HG03565 (cell line): Measurements from ENCODE around the gene SH3RF1.

Source experiments
- ATAC-seq: cut with Tn5 transposase; IDR thresholded peaks from one replicate; pipeline ENCODE4 v1.9.1; 2021; ENCODE audit warnings: mild to moderate bottlenecking, moderate library complexity; ENCODE audit not compliant: unreplicated experiment

Gene SH3RF1

DNA sequence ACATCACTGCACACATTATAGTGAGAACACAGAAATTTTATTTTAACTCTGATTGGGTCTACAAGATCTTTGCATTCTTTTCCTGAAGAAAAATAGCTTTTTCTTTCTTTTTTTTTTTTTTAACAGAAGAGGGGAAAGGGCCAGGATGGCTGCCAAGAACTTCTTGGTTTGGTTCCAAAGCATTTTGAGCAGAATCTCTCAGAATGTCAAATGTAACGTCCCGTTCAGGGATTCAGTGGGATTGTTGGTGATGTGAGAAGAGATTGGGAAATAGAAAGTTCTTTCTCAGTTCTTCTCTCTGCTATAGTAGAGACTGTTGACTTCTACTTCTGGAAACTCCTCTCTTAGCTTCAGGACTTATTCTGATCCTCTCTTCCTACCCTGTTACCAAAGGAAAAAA, 189.8 kb downstream of the SH3RF1 start:
- peak; percentile 18 for ATAC-seq

GRCh38 chr4:169079942-169080827, 190.6 kb downstream of the SH3RF1 start:
- ATAC-seq: peak; percentile 69

DNA sequence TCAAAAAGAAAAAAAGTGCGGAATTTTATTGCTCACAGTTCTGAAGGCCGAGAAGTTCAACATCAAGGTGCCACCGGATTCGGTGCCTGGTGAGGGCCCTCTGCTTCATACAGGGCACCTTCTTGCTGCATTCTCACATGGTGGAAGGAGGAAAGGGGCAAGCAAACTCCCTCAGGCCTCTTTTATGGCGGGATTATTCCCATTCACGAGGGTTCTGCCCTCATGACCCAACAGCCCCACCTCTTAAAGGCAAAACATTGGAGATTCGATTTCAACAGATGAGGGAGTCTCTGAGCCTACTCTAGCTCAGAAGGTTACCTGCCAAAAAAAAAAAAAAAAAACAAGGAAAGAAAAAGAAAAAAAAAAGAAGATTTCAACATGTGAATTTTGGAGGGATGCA, 196.6 kb downstream of the SH3RF1 start:
- ATAC-seq: no peak

DNA sequence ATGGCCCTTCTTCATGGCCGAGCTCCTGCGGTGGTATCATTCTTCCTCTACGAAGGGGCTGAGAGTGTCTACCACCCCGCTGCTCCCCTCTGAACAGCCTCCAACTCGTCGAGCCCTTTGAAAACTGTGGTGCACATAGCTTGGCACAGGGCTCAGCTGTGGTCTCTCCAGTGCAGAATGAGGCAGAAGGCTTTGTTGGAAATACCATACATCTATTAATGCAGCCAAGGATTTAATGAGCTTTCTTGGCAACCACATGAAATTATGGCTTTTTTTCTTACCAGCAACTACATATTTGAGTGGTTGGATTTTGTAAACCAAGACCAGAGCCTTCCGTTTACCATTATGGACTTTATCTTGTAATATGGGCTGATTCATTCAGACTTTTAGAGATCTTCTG, 199.0 kb downstream of the SH3RF1 start:
- no peak for ATAC-seq

DNA sequence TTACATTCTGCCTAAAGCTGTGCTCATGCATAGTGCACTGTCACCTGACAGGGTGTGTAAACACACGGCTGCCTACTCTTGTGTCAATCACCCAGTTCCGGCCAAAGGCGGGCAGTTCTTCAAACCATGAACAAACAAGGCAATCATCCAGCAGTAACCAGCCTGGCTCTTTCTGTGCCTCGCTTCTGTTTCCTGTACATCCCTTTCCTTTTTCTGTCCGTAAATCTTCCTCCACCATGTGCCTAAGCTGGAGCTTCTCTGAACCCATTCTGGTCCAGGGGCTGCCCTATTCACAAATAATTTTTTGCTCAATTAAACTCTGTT, 199.9 kb downstream of the SH3RF1 start:
- no peak for ATAC-seq

DNA sequence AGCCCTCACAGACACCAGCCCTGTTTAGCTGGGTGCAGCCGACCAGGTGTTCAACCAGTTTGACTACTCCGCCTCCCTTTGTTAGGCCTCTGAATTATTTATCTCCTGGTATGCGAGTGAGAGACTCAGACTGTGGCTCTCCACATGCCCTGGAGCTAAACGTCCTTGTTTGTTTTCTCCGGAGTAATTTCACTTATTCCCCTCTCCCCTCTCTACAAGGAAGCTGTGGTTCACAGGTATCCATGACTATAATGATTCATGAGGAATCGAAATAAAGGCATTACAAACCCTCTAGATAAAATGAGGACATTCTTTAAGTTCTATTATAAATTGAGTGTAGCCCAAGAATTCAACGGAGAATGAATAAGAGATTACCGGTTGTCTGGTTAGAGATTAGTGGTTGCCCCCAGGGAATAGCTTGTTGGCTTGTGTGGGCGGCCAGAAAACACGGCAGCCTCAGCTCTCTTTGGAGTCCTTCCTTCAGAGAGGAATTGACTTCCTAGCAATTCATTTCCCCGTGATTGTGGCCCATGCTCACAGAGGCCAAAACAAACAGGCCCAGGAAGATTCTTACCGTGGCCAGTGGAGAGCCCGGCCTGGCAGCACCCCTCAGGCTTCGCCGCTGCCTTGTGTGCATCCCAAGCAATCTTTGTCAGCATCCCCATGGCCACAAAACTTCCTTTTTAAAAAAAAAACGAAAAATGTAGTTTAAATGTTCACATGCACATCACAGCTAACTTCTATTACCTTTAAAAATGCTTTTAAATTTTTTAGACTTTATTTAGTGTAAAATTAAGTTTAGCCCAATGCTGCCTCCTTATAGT, 200.5 kb downstream of the SH3RF1 start:
- ATAC-seq: no peak

DNA sequence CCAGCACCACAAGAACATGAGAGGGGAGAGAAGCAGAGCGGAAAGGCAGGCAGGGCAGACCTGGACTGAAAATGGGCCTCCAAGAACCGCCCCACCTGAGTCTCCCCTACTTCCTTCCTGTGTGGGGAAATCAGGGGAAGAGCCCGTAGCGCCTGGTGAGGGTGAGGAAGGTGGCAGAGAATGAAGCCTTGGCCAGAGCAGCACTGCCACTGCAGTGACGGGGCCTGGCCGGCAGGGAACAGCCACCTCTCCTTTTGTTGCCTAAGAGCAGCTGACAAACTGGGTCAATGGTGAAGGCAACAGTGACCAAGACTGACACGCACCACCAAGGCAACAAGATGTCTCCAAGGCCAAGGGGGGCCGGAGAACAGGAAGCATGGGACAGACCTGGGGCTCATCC, 202.3 kb downstream of the SH3RF1 start:
- ATAC-seq: no peak

DNA sequence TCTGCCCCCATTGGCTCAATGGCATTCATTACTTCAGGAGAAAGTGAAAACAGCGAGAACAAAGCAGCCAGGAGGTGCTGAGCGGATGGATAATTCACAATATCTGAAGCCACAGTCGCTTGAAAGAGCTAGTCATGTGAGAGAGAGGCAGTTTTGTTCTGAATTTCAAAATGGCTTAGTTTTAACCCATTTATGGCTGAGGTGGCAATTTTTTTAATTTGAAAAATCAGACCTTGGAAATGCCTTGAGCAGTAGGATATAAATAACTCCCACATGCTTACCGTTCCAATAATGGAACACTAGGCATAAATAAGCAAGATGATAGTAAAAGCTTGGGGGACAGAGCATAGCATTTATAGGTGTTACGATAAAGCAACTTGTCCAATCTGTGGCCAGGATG, 203.8 kb downstream of the SH3RF1 start:
- ATAC-seq: no peak

- no peak for ATAC-seq
These were observed 206.5 kb downstream of the SH3RF1 start for GRCh38 chr4:169064296-169064695.

DNA sequence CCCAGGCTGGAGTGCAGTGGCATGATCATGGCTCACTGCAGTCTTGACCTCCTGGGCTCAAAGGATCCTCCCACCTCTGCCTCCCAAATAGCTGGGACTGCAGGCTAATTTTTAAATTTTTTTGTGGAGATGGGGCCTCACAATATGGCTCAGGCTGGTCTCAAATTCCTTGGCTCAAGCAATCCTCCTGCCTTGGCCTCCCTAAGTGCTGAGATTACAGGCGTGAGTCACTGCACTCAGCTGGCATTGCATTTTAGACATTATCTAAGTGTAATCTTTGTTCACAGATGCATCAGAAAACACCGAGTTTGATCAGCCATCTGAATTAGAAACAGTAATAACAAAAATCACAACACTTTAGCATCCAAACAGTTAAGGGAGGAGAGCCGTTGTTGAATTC, 207.3 kb downstream of the SH3RF1 start:
- ATAC-seq: no peak

- no peak for ATAC-seq
These were observed 207.9 kb downstream of the SH3RF1 start for GRCh38 chr4:169062897-169063244.

GRCh38 chr4:169061386-169061785, 209.4 kb downstream of the SH3RF1 start:
- ATAC-seq: no peak

GRCh38 chr4:169060391-169061091, 210.2 kb downstream of the SH3RF1 start:
- no peak for ATAC-seq

DNA sequence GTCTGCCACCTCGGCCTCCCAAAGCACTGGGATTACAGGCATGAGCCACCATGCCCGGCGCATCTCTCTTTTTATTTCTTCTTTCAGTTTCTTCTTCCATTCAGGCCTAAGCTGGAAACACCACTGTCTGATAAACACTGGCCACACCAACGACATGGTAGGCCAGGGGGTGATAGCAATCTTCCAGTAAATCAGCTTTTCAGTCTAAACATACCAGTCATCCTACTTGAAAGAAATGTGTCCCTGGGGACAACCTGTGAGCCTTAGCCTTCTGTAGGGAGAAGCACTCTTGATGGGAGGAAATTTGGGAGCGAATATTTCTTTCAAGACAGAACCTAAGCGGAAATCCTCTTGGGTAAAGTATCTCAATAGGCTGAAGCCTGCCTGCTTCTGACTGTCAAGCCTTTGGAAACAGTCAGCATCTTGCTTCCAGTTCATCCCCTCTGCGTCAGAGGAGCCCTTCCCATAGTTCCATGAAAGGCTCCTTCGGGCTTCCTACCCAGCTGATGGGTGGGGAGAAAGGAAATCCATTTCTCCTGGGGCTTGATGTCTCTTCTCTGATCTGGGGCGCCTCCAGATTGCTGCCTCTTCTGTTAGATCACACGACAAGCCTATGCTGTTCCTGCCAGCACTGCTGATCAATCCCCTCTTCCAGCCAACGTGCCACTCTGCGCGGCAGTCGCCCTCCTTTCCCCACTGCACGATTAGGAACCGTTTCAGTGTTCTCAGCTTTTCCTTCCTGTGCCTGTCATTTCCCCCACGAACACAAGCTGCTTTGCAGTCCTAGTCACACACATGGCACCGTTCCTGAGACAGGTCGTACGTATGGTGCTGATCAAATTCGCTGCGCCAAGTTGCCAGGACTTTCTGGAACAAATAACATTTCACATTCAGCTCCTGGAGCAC, 211.2 kb downstream of the SH3RF1 start:
- no peak for ATAC-seq

- no peak for ATAC-seq
These were observed 212.4 kb downstream of the SH3RF1 start for GRCh38 chr4:169058312-169058711.

DNA sequence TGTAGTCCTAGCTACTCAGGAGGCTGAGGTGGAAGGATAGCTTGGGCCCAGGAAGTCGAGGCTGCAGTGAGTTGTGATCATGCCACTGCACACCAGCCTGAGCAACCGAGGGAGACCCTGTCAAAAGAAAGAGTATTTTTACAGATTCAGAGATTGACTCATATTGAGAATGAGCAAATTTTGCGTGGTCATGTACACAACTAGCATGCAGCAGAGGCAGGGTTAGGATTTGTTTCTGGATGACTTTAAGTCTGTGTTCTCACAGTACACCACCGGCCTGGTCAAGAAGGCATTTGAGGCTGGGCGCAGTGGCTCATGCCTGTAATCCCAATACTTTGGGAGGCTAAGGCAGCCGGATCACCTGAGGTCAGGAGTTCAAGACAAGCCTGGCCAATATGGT, 215.9 kb downstream of the SH3RF1 start:
- peak; percentile 82 for ATAC-seq

DNA sequence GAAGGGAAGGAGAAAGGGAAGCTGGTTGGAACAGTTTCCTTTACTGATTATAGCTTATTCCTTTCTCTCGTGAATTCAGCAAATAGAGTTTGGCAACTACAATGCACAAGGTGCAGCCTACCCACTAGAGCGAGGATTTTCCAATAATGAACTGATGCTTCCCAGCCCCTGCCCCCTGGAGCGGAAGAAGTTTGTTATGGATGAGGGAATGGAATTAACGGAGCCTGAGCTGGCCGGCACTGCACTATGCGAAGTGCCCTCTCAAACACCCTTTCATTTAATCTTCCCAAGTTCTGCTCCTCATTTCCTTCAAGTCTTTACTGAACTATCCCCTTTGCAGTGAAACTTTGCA, 218.2 kb downstream of the SH3RF1 start:
- ATAC-seq: no peak

- no peak for ATAC-seq
These were observed 218.8 kb downstream of the SH3RF1 start for GRCh38 chr4:169051761-169052593.

GRCh38 chr4:169050881-169051760, 219.6 kb downstream of the SH3RF1 start:
- ATAC-seq: no peak
